Stimulated activated CD4-positive, alpha-beta T cell treated with anti-CD3 and anti-CD28 coated beads, Interleukin-12 subunit alpha, Interleukin-12 subunit beta, amount 100 ng/mL, for 48 hours (primary cell): ENCODE measurements around the gene TBC1D30.
A peak's percentile ranks its signal among the peaks of the same experiment; 100 is the strongest.
"Not testable (repeated sequence)": the region's sequence is repeated elsewhere in the genome, so short reads cannot be mapped to it uniquely, and the experiment has no call there.

Source experiments
- DNase-seq, 3 donors: peaks; one replicate each; pipeline ENCODE4 v3.0.0-alpha.2; 2020; ENCODE audit warnings: low read depth in 2 of 3, low spot score in 1 of 3

Gene TBC1D30

DNA sequence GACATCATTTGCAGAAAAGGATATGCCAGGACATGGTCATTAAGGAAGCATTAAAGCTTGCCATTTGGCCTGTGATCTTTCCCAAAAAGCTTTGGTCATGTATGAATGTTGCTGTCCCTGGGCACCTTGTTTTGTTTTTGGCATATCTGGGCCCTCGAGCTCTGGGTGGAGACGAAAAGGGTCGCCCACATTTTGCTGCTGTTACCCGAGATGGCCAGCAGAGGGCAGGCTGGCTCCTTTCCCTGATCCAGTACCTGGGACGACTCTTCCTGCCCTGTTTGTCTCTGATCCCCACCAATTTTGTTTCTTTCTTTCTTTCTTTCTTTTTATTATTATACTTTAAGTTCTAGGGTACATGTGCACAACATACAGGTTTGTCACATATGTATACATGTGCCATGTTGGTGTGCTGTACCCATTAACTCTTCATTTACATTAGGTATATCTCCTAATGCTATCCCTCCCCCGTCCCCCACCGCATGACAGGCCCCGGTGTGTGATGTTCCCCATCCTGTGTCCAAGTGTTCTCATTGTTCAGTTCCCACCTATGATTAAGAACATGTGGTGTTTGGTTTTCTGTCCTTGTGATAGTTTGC is 22.2 kb upstream of the TBC1D30 start:
- peak; percentile 21 to 60 (median 42) for DNase-seq

DNA sequence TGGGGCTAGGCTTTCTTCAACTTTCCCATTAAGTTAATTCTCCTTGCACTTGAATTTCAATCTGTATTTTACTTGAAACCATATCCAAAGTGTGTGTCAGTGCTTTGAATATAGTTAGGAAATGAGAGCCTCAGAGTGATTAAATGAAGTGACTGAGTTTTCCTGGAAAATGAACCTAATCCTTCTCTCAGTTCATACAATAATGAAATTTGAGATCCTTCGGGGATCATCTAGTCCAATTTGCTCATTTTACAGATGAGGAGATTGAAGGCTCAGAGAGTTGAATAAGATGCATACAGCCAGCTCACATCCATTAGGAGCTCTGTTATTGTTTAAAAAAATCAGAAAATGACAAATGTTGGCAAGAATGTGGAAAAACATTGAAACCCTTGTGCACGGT is 18.3 kb upstream of the TBC1D30 start:
- no peak for DNase-seq

DNA sequence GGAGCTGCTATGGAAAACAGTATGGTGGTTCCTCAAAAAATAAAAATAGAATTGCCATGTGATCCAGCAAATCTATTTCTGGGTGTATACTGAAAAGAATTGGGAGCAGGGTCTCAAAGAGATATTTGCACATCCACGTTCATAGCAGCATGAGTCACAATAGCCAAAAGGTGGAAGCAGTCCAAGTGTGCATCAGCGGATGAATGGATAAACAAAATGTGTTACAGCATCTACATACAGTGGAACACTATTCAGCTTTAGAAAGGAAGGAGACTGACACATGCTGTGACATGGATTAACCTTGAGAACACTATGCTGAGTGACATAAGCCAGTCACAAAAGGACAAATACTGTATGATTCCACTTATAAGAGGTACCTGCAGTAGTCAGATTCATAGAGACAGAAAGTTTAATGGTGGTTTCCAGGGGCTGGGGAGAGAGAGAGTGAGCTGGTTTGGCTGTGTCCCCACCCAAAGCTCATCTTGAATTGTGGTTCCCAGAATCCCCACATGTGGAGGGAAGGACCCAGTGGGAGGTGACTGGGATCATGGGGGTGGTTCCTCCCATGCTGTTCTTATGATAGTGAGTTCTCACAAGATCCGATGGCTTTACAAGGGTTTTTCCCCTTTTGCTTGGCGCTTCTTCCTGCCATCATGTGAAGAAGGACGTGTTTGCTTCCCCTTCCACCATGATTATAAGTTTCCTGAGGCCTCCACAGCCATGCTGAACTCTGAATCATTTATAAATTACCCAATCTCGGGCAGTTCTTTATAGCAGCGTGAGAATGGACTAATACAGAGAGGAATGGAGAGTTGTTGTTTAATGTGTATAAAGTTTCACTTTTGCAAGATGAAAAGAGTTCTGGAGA is 17.6 kb upstream of the TBC1D30 start:
- no peak for DNase-seq

DNA sequence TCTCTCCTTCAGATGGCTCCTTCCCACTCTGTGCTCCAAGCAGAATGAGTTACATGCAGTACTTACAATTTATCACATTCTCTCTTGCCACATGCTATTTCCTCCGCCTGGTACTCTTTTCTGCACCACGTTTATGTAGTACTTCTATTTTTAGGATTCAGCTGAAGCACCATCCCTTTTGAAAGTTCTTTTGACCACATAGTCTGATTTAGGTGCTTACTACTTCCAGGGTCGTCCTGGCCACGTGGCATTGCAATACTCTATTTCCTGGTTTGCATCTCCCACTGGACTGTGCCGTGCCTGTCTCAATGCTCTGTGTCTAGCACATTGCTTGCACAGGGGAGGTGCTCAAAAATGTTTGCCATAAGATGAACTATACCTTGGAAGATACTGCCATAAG is 16.3 kb upstream of the TBC1D30 start:
- no peak for DNase-seq

DNA sequence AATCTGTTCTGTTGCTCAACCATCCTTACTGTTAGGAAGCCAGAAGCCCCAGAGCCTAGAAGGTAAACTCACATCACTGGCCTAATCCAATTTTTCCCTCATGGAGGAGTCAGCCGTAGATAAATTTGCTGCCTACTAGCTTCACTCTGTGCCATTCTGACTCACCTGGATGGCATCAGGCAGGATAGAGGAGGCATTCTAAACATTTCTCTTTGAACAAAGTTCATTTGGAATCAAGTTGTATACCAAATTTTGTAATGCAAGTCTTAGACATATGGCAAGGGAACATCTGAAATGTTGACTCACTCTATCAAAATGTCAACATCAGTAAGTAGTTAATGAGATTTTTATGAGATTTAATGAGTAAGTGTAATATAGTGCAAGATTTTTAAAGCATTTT is 13.6 kb upstream of the TBC1D30 start:
- DNase-seq: no peak

DNA sequence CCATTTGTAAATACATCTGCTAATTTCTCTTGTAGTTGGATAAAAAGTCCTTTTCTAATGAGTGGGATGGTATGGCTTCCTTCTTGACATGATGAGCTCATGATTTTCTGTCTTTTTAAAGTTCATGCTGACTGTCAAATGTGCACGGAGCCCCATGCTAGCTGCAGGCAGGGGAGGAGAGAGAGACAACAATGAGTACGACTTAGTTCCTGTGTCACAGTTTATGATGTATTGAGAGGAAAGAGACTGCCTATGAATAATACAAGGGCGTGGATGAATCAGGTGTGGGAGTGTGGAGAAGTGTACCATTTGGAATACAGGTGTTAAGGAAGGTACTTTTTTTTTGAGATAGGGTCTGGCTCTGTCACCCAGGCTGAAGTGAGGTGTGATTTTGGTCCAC is 10.7 kb upstream of the TBC1D30 start:
- DNase-seq: no peak

DNA sequence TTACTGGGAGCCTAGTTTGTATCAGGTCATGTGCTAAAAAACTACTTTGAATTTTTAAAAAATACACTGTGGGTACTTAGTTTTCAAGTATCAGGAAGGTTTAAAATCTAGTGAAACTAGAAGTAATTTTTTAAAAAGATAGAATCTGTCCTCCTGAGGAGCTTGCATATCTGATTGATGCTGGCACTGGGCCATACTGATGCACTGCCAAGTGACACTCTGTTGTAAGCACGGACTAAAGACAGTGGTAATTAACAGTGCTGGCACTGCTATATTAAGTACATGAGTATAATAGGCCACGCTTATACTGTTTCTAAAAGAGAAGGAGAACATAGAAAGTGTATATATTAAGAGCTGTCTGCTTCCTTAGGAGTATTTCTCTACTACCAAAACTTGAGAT is 10.0 kb upstream of the TBC1D30 start:
- no peak for DNase-seq

DNA sequence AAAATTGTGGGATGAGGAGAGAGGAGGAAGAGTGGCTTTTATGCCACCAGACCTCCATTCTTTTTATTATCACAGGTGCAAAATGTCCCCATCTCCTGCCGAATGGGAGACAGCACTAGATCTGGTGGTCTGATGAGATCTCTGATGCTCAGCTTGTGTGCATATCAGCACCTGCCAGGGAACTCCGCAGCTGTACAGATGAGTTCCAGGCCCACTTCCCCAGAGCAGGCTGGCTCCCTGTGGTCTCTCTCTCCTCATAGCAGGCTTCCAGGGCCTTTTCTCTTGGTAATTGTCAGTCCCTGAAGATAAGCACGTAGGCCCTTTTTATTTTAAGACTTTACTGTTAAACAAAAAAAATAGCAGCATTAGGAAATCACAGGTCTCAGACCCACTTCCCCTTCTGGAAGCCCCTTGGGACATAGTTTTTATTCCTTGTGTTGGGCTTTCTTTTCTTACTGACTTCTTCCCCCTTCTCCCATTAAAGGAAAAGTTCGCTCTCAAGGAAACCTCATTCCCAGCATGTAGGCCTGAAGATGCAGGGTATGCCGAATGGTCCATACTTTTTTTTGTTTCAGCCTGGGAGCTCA is 4.5 kb upstream of the TBC1D30 start:
- DNase-seq: no peak

DNA sequence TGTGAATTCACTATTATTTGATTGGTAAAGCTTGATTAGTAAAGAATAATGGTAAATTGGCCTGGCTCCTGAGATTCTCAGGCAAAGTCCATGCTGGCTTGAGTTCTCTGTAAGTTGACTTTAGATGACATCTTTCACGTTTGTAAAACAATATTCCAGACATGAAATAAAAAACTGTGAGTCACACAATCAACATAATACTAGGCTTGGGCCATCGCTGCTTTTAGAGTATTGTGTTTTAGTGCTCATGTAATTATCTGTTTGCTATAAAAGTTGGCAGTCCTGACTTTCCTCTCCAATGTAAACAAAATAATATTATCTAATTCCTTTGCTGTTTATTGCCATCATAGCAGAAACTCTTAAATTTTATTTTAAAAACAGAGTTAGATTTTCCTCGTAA is 3.9 kb upstream of the TBC1D30 start:
- no peak for DNase-seq

DNA sequence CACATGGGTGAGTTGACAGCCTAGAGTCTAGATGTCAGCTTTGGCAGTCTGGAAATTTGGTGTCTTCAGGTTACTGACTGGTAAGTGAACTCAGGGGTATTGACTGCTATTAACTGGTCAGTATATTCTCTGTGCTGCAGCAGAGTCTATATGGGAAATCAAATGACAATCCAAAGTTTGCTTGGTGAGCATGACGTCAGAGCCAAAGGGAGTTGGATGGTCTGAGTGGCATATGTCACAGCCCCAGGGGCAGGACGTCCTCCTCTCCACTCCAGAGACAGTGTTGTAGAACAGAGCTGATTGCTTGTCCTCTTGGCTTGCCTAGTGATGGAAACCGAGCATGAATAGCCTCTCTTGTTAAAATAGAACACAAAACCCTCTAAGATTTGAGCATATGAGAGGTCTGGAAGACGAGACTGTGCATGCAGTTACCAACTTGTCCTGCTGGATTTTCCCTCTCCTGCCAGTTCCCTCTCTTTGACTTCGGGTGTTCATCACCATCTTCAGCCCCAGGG is 3.3 kb upstream of the TBC1D30 start:
- DNase-seq: no peak

DNA sequence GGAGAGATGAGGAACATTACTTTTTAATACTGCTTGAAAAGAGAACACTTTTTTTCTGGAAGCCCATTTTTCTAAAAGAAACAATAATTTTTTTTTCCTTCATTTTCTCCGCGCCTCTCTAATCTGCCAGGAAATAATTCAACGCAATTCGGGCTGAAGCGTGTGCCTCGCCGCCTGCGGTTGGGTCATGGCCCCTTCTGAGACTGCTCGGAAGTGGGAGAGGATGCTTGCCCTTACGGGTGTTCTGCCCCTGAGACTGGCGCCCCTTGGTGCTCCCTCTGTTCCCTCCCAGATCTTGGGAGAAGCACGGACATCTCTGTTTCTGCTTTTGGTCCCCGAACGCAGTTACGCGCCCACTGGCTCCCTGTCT is 332 bp upstream of the TBC1D30 start:
- no peak for DNase-seq

DNA sequence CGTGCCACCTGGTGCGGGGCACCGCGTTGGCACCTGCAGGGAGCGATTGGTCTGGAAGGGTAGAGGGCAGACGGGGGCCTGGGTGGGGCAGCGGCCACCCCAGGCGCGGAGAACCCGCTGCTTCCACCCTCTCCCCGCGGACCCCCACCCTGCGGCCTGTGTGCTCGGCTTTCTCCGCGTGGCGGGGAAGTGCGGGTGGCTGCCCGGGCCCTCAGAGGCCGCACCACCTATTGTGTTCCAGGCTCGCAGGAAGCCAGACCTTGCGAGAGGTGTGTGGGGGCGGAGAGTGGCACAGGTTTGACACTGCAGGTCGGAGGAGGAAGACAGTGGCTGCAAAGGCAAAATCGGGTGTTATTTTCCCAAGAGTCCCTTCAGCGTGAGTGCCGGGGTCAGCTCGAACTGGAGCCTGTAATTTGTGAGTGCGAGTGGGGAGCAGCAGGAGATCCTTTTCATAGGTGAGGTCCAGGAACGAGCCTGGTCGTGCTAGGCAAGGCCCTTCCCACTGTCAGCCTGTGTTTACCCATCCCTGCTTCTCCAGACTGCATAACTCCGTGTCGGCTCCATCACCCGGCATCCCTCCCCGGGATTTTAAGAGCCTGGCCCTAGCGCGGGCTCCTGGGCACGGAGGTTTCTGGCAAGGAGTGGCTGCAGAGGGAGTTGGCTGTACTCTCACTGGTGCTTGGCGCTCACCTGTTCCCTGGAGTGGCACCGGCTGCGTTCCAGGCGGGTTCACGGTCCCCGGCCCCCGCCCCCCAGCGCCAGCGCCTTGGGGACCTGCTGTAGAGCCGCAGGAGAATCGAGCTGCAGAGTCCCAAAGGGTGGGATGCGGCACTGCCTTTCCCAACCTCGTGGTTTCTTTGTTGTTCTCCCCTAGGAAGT is 935 bp downstream of the TBC1D30 start:
- DNase-seq: no peak

DNA sequence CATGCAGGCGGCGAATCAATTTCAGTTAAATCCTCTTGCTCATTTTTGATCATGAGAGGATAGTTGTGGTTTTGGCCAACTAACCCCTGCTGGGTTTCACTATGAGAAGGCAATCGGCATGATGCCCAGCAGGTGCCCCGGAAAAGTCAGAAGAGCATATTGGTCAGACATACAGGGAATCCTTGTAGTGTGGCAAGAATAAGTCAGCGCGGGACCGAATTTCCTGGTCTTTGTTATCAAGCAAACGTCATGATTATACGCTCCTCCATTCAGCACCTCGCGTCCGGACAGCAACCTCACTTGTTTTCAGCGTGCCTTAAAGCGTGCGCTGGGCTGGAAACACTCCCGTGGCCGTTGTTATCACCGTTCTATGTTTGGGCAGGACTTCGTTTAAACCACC is 1.8 kb downstream of the TBC1D30 start:
- peak; percentile 30 to 52 (median 43) for DNase-seq

DNA sequence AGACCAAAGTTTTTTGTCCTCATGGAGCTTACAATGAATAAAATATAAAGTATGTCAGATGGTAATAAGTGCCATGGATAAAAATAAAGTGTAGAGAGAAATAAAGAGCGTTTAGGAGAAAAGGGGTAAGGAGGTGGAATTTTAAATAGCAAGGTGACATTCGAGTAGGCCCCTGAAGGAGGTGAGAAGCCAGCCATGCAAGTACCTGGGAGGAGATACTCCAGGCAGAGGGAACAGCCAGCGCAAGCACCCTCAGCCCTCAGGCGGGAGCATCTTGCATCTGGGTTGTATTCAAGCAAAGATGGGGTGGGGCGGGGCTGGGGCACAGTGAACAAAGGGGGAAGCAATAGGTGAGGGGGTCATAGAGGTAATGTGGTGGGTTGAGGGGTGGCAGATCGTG is 4.3 kb downstream of the TBC1D30 start:
- DNase-seq: no peak

DNA sequence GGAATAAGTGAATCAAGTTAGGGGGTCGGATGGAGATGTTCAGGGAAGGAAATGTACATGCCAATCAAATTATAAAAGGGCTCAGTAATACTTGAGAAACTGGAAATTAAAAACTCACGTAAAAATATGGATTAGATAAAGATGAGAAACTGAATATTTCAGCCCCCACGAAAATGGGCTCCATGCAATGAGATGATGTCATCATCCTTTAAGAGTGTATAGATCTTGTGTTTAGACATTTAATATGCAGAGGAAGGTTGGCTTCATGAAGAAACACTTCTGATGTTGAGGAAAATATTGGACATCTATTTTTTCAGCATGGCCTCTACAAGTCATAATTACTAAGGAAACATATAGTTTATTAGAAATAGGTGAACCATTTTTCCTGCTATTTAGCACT is 9.5 kb downstream of the TBC1D30 start:
- no peak for DNase-seq

DNA sequence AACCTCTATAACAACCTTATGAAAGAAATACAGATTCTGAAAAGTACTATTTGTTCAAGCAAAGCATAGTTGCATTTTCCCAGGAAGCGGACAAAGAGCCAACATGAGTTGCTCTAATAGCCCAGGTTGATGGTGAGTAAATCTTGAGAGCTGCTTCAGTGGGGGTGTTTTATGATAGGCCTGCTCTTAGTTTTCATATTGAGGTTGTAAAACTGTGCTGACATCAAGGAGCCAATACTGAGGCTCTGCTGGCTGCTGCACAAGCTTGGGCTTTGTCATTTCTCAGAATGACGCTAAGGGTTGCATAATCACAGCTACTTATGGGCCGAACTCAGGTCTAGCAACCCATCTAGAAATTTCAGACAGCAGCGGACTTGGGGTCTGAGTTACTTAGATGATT is 11.5 kb downstream of the TBC1D30 start:
- DNase-seq: no peak

DNA sequence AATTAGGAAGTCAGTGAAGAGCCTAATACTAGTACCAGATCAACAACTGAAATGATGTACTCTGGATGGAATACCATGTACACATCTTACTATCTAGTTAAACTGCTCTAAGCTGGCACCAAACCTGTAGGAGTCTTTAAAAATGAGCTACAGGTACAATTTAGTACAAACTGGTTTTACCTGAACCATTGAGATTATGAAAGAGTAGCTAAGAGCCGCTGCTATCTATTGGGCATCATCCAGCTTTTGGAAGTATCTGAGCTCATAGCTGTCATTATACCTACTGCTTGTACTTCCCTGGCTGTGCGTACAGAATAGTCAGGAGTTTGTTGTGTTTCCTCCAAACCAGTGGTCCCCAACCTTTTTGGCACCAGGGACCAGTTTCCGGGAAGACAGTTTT is 12.4 kb downstream of the TBC1D30 start:
- no peak for DNase-seq

DNA sequence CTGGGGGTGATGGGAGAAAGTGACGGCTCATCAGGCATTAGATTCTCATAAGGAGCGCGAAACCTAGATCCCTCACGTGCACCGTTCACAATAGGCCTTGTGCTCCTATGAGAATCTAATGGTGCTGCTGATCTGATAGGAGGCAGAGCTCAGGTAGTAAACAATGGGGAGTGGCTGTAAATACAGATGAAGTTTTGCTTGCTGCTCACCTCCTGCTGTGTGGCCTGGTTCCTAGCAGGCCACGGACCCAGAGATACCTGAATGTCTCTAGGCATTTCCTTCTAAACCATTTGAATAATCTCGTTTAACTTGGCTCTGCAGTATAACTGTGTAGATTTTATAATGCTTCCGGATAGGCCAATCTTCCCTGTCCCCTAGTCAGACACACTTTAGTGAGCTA is 13.0 kb downstream of the TBC1D30 start:
- DNase-seq: no peak

DNA sequence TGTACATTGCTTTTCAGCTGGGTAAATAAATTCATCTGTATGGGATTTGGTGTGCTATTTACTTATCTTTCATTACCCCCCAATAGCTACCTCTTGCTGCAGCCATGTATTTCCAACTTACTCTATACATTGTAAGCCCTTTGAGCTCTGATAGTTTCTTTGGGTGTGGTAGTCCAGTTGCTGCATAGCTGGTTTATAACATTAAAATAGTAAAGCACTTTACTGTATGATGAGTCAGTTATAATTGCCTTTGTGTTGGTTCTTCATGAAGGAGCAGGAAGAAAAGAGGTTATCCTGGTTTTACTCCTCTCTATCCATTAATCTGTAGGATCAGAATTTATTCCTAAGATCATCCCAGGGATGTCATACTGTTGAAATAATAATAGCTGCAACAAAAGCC is 15.7 kb downstream of the TBC1D30 start:
- DNase-seq: no peak

DNA sequence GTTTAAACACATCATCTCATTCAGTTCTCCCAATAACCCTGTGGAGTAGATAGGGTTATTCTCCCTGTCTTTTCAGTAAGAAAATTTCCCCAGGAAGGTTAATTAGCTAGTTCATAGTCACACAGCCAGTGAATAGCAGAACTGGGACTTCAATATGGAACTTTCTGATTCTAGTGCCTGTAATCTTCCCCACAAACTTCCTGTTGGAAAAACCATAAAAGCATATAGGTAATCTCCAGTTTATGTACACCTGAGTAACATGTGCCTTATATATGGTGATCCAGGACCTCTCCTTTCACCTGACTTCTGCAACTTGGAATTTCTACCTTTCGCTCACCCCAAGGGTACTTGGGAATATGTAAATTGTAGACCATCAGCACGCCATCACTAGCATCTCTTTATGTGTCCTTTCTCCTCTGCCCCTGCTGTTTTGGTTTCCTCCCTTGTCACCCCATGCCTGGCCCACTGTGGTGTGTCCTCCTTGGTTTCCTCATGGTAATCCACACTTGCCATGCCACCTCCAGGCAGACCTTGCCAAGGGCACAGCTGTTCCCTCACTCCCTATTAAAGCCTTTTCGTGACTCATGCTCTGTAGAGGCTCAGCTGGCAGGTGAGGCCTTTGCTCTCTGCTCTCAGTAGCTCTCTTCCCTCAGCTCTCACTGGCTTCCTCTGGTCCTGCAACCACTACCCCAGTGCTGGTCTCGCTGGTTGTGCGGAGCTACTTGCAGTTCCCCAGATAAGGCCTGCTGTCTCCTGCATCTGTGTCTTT is 16.7 kb downstream of the TBC1D30 start:
- DNase-seq: no peak

DNA sequence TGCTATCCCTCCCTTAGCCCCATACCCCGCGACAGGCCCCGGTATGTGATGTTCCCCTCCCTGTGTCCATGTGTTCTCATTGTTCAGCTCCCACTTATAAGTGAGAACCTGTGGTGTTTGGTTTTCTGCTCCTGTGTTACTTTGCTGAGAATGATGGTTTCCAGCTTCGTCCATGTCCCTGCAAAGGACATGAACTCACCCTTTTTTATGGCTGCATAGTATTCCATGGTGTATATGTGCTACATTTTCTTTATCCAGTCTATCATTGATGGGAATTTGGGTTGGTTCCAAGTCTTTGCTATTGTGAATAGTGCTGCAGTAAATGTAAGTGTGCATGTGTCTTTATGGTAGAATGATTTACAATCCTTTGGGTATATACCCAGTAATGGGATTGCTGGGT is 24.0 kb downstream of the TBC1D30 start:
- DNase-seq: not testable (repeated sequence)
